ENCODE measurements around the gene ARHGEF1.

DNA sequence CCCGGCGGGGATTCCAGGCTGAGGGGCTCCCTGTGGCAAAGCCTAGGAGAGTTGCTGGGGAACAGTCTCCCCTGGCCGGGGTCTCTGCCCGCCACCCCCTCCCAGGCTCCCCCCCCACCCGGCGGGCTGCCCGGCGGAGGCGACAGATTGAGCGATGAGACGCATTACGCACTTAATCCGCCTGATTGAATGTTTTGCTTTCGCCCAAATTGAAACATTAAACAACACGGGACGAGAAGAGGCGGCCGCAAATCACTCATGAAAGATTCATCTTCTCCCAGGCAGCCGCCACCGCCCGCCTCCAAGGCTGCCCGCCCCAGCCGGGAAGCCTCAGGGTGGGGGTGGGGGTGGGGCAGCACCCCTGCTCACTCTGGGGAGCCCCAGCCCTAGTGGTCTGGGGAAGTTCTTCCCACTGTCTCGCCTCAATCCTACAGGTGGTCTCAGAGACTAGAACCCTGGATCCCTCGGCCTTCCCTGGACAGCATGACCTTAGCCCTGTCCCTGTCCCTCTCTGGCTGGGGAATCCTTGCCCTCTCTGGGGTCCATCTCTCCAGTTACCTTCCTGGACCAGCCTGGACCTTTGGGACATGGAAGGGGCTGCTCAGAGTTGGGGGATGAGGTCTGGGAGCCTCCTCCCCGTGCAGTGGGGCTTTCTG lies 52.9 kb downstream of the ARHGEF1 start:
- TF ChIP-seq, protein P1, sequence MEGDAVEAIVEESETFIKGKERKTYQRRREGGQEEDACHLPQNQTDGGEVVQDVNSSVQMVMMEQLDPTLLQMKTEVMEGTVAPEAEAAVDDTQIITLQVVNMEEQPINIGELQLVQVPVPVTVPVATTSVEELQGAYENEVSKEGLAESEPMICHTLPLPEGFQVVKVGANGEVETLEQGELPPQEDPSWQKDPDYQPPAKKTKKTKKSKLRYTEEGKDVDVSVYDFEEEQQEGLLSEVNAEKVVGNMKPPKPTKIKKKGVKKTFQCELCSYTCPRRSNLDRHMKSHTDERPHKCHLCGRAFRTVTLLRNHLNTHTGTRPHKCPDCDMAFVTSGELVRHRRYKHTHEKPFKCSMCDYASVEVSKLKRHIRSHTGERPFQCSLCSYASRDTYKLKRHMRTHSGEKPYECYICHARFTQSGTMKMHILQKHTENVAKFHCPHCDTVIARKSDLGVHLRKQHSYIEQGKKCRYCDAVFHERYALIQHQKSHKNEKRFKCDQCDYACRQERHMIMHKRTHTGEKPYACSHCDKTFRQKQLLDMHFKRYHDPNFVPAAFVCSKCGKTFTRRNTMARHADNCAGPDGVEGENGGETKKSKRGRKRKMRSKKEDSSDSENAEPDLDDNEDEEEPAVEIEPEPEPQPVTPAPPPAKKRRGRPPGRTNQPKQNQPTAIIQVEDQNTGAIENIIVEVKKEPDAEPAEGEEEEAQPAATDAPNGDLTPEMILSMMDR (IDR thresholded peaks at IDR 0.05 in 4 of 5, conservative IDR thresholded peaks at IDR 0.05 in 1 of 5): no peak
- TF ChIP-seq POLR2A (IDR thresholded peaks at IDR 0.05): no peak
